Breast epithelium (tissue), 3 donors: ENCODE measurements around the gene FAM234A.

Source experiments
- POLR2A ChIP-seq: fragments of 450-650 bp; IDR thresholded peaks from one replicate; pipeline ENCODE4 v1.6.1; 2016; ENCODE audit warnings: antibody characterized with exemption, mild to moderate bottlenecking, moderate library complexity
- POLR2AphosphoS5 ChIP-seq, 3 donors: sonication (generic); formaldehyde crosslinking; IDR thresholded peaks; one replicate each; pipeline ENCODE4 v1.6.1; 2017; ENCODE audit warnings: antibody characterized with exemption in 3 of 3
- TF ChIP-seq, protein P1 (sequence below), 3 donors: fragments of 450-650 bp; IDR thresholded peaks; one replicate each; pipeline ENCODE4 v1.5.1; 2016 to 2017; ENCODE audit warnings: antibody characterized with exemption in 3 of 3, mild to moderate bottlenecking in 3 of 3, moderate library complexity in 3 of 3

- no peak for TF ChIP-seq POLR2A
- TF ChIP-seq, protein P1, sequence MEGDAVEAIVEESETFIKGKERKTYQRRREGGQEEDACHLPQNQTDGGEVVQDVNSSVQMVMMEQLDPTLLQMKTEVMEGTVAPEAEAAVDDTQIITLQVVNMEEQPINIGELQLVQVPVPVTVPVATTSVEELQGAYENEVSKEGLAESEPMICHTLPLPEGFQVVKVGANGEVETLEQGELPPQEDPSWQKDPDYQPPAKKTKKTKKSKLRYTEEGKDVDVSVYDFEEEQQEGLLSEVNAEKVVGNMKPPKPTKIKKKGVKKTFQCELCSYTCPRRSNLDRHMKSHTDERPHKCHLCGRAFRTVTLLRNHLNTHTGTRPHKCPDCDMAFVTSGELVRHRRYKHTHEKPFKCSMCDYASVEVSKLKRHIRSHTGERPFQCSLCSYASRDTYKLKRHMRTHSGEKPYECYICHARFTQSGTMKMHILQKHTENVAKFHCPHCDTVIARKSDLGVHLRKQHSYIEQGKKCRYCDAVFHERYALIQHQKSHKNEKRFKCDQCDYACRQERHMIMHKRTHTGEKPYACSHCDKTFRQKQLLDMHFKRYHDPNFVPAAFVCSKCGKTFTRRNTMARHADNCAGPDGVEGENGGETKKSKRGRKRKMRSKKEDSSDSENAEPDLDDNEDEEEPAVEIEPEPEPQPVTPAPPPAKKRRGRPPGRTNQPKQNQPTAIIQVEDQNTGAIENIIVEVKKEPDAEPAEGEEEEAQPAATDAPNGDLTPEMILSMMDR (IDR thresholded peaks at IDR 0.05): no peak
- no peak for TF ChIP-seq POLR2AphosphoS5 (IDR thresholded peaks at IDR 0.05)
Observed at GRCh38 chr16:212999-213398, 21.6 kb upstream of the FAM234A start.
